Cardiac muscle cell (in vitro differentiated cells and primary cell): ENCODE results near the gene DHTKD1. TPM values are rescaled to one million over a fixed set of nuclear protein-coding genes. Genes with fewer than 3 reads are reported as not detected.
A peak's percentile ranks its signal among the peaks of the same experiment; 100 is the strongest.
"Not testable (repeated sequence)": the region's sequence is repeated elsewhere in the genome, so short reads cannot be mapped to it uniquely, and the experiment has no call there.

Source experiments
- DNase-seq, 2 donors: peaks; one replicate each; pipeline versions ENCODE4 v3.0.0 to v3.0.0-alpha.2; 2010 to 2017; ENCODE audit warnings: low read depth in 1 of 2, low spot score in 1 of 2
- H3K27ac ChIP-seq: fragments of 200-600 bp; sonication (generic); 2 replicates; pipeline ENCODE4 v1.5.1; 2016
- H3K27me3 ChIP-seq: fragments of 200-600 bp; sonication (generic); 2 replicates; pipeline ENCODE4 v1.6.0; 2016; ENCODE audit warnings: control low read depth
- H3K36me3 ChIP-seq: fragments of 200-600 bp; sonication (generic); 2 replicates; pipeline ENCODE4 v1.5.1; 2016; ENCODE audit warnings: control low read depth
- H3K4me1 ChIP-seq: fragments of 200-600 bp; sonication (generic); 2 replicates; pipeline ENCODE4 v1.8.1; 2017; ENCODE audit warnings: low read depth, mild to moderate bottlenecking, mixed run types
- H3K4me3 ChIP-seq: fragments of 200-600 bp; sonication (generic); 2 replicates; pipeline ENCODE4 v1.5.1; 2016; ENCODE audit warnings: mild to moderate bottlenecking
- H3K9me3 ChIP-seq: fragments of 200-600 bp; sonication (generic); 2 replicates; pipeline ENCODE4 v1.5.1; 2017; ENCODE audit warnings: low read depth, mild to moderate bottlenecking, control low read depth
- polyA plus RNA-seq: library from polyadenylated mRNA; unstranded; fragments of >200 nt; fragmentation: Nextera tagmentation; extraction: Ambion mirVana; gene quantifications from 2 replicates; pipeline ENCODE4 v1.2.1, GENCODE V29; 2016
- total RNA-seq: library from RNA; depleted of rRNA; stranded (reverse); fragments of >200 nt; gene quantifications from 2 replicates; pipeline ENCODE4 v1.2.3, GENCODE V29; 2016
- TF ChIP-seq, protein P1 (sequence below): IDR thresholded peaks from 2 replicates; pipeline ENCODE4 v1.5.1; 2012; ENCODE audit warnings: low read depth, mild to moderate bottlenecking, low read length

The DHTKD1 gene
- total and polyA plus RNA-seq, 2 experiments from 2014 or later, result 36.5 to 51.6 TPM

DNA sequence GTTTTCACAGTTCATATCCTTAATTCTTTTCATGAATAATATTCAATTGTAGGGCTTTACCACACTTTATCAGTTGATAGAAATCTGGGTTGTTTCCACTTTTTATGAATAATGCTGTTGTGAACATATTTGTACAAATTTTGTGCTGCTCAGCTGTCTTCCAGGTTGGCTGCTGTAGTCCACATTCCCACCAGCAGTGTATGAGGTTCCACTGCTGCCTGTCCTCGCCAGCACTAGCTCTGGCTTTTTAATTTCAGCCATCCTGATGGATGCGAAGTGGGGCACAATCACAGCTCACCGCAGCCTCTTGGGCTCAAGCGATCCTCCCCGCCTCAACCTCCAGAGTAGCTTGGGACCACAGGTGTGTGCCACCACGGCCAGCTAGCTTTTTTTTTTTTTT, 94.2 kb downstream of the DHTKD1 start:
- Histone ChIP-seq H3K9me3 (no peaks in the 10 kb centered on the region), H3K36me3 (peaks cover 73% of the 10 kb centered on the region), H3K27me3 (no peaks in the 10 kb centered on the region), H3K27ac (no peak overlapping the region), H3K4me1 (no peaks in the 10 kb centered on the region), H3K4me3 (no peak overlapping the region)
- no peak for DNase-seq
- TF ChIP-seq, protein P1, sequence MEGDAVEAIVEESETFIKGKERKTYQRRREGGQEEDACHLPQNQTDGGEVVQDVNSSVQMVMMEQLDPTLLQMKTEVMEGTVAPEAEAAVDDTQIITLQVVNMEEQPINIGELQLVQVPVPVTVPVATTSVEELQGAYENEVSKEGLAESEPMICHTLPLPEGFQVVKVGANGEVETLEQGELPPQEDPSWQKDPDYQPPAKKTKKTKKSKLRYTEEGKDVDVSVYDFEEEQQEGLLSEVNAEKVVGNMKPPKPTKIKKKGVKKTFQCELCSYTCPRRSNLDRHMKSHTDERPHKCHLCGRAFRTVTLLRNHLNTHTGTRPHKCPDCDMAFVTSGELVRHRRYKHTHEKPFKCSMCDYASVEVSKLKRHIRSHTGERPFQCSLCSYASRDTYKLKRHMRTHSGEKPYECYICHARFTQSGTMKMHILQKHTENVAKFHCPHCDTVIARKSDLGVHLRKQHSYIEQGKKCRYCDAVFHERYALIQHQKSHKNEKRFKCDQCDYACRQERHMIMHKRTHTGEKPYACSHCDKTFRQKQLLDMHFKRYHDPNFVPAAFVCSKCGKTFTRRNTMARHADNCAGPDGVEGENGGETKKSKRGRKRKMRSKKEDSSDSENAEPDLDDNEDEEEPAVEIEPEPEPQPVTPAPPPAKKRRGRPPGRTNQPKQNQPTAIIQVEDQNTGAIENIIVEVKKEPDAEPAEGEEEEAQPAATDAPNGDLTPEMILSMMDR, result no peak

DNA sequence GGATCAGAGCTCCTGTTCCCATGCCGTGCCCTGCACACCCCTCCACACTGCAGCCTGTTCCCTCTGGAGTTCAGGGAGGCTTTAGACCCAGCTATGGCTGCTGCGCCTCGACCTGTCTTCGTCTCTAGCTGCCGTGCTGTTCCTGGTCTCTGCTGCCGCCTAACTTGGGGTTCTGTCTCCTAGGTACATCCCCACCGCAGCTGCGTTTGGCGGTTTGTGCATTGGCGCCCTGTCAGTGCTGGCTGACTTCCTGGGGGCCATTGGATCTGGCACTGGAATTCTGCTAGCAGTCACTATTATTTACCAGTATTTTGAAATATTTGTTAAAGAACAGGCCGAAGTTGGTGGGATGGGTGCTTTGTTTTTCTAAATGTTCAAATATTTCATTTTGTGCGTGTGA, 95.3 kb downstream of the DHTKD1 start:
- peak overlapping the region; percentile 28 for H3K27ac ChIP-seq
- no peak overlapping the region for H3K4me3 ChIP-seq
- no peak for DNase-seq
- TF ChIP-seq, protein P1, result no peak
- H3K27me3 ChIP-seq, result no peaks in the 10 kb centered on the region
- no peaks in the 10 kb centered on the region for H3K9me3 ChIP-seq
- H3K36me3 ChIP-seq, result peaks cover 65% of the 10 kb centered on the region
- no peaks in the 10 kb centered on the region for H3K4me1 ChIP-seq

DNA sequence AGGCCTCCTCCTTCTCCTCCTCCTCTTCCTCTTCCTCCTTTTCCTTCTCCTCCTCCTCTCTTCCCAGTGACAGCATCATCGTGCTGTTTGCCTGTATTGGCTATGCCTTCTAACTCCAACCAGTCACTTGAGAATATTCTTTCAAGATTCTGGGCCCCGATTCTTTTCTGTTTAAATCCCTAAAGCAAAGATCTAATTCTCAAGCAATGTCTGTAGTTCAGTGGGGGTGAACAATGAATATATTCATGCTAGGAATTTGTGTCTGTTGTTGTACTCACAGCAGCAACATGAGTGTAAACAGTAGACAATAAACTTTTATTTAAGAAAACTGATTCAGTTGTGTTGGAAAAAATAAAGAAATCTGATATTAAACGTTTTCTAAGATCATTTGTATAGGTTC, 96.3 kb downstream of the DHTKD1 start:
- Histone ChIP-seq H3K36me3 (peaks cover 65% of the 10 kb centered on the region), H3K27me3 (no peaks in the 10 kb centered on the region), H3K9me3 (no peaks in the 10 kb centered on the region), H3K4me1 (no peaks in the 10 kb centered on the region), H3K4me3 (no peak overlapping the region), H3K27ac (no peak overlapping the region)
- TF ChIP-seq, protein P1, result no peak
- no peak for DNase-seq

DNA sequence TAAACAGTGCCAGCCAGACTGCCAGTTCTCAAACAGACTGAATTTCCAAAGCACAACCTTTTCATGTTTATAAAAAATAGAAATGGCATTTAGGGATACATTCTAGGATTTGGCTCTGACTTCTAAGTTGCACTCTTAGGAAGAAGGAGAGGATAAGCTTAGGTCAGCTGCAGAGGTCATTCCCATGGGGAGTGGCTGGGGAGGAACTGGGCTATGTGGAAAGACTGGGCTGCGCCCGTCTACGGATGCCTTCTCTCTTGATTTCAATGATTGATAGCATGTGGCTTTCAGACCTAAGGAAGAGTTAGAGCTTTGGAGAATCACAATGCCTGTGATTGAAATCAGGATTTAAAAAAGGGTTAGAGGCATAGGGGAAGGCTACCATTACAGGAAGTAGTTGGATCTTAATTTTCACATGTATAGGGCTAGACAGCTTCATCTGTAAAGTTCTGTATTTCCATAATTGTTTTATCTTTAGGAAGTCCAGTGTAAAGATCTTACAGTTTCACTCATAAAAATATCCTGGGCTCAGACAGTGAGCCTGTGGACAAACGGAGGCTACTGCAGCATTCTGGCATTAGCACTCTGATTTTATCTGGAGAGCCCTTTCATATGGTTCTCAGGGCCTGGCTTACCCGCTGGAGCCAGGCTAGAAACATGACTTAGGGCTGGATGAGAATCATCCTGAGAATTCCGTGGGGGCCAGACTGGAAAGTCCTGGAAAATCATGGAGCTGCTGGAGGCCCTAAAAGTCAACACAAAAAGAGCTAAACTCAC, 97.4 kb downstream of the DHTKD1 start:
- TF ChIP-seq, protein P1, result no peak
- Histone ChIP-seq H3K9me3 (no peaks in the 10 kb centered on the region), H3K27me3 (no peaks in the 10 kb centered on the region), H3K36me3 (peaks cover 65% of the 10 kb centered on the region), H3K4me3 (no peak overlapping the region), H3K4me1 (no peaks in the 10 kb centered on the region), H3K27ac (peak overlapping the region; percentile 27)
- no peak for DNase-seq

DNA sequence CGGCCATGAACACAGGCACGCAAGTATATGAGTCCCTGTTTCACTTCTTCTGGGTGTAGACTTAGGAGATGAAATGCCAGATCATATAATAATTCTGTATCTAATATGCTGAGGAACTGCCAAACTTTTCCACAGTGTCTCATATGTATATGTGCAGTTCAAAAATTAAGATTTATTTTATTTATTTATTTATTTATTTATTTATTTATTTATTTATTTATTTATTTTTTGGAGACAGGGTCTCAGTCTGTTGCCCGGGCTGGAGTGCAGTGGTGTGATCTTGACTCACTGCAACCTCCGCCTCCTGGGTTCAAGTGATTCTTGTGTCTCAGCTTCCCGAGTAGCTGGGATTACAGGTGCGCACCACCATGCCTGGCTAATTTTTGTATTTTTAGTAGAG, 102.8 kb downstream of the DHTKD1 start:
- H3K9me3 ChIP-seq, H3K4me1 ChIP-seq, DNase-seq, H3K4me3 ChIP-seq, H3K27ac ChIP-seq, H3K27me3 ChIP-seq: not testable (repeated sequence)
- peaks cover 46% of the 10 kb centered on the region for H3K36me3 ChIP-seq

Other genes with a start within 250 kb of the DHTKD1 start
- gene PROSER2, start 245.6 kb upstream of the DHTKD1 start, total RNA-seq, result 17.3 and 20.7 TPM in 2 replicates
- gene PROSER2, start 245.6 kb upstream of the DHTKD1 start, polyA plus RNA-seq, result 11.4 and 23.7 TPM in 2 replicates
- gene UPF2, start 26.1 kb upstream of the DHTKD1 start, total RNA-seq, result 7.4 and 12.8 TPM in 2 replicates
- gene UPF2, start 26.1 kb upstream of the DHTKD1 start, polyA plus RNA-seq, result 13.2 and 15.3 TPM in 2 replicates
- gene SEC61A2, start 60.7 kb downstream of the DHTKD1 start, total RNA-seq, result 25.3 and 28.1 TPM in 2 replicates
- gene SEC61A2, start 60.7 kb downstream of the DHTKD1 start, polyA plus RNA-seq, result 48.4 and 57.3 TPM in 2 replicates
- gene NUDT5, start 126.9 kb downstream of the DHTKD1 start, total RNA-seq, result 49.3 and 59.2 TPM in 2 replicates
- gene NUDT5, start 126.9 kb downstream of the DHTKD1 start, polyA plus RNA-seq, result 108 and 122 TPM in 2 replicates
- 53.0 and 77.6 TPM in 2 replicates for gene CDC123, start 127.2 kb downstream of the DHTKD1 start, total RNA-seq
- gene CDC123, start 127.2 kb downstream of the DHTKD1 start, polyA plus RNA-seq, result 123 and 147 TPM in 2 replicates